HL-60/S4 (cell line): Measurements from ENCODE around the gene SLC25A39.
"Not testable (repeated sequence)": the region's sequence is repeated elsewhere in the genome, so short reads cannot be mapped to it uniquely, and the experiment has no call there.

Experiments
- in situ Hi-C: fragments of 300-500 bp; cut with MboI; formaldehyde crosslinking; loops from 2 replicates; pipeline ENCODE4 v1.14.3; 2022; ENCODE audit warnings: low sequenced_read_pairs

Gene SLC25A39

GRCh38 chr17:44324571-44325275 lies at the start of gene SLC25A39:
TSS of gene SLC25A39 (minus strand) at chr17:44324823. CDS start at chr17:44323562, 1,261 bp downstream.
- in situ Hi-C loops, result loop anchor here (25.0 kb wide), 1 partner anchor 112 kb away; the partner anchor contains the start of gene UBTF

- in situ Hi-C loops, result no loop called here
Measured at GRCh38 chr17:44372036-44372435, 47.4 kb upstream of the SLC25A39 start.

GRCh38 chr17:44369414-44370023 lies 44.9 kb upstream of the SLC25A39 start:
- in situ Hi-C loops, result not testable (repeated sequence)

GRCh38 chr17:44368391-44369243 lies 44.0 kb upstream of the SLC25A39 start:
- in situ Hi-C loops, result not testable (repeated sequence)

GRCh38 chr17:44367231-44367979 lies 42.8 kb upstream of the SLC25A39 start:
- in situ Hi-C loops, result no loop called here

- in situ Hi-C loops, result not testable (repeated sequence)
Measured at GRCh38 chr17:44365051-44365450, 40.4 kb upstream of the SLC25A39 start.

GRCh38 chr17:44363613-44364159 lies 39.1 kb upstream of the SLC25A39 start, which contains the start of gene FAM171A2:
TSS of gene FAM171A2 (minus strand) at chr17:44363853. CDS start at chr17:44363714, 139 bp downstream.
- in situ Hi-C loops, result no loop called here

GRCh38 chr17:44362949-44363612 lies 38.5 kb upstream of the SLC25A39 start:
- in situ Hi-C loops, result no loop called here

- in situ Hi-C loops, result no loop called here
Measured at GRCh38 chr17:44362459-44362948, 37.9 kb upstream of the SLC25A39 start.

GRCh38 chr17:44361292-44362260 lies 37.0 kb upstream of the SLC25A39 start:
- in situ Hi-C loops, result no loop called here

- in situ Hi-C loops, result no loop called here
Measured at GRCh38 chr17:44360826-44361225, 36.2 kb upstream of the SLC25A39 start.

GRCh38 chr17:44360144-44360533 lies 35.5 kb upstream of the SLC25A39 start:
- in situ Hi-C loops, result no loop called here

GRCh38 chr17:44359458-44360143 lies 35.0 kb upstream of the SLC25A39 start:
- in situ Hi-C loops, result no loop called here

GRCh38 chr17:44359006-44359405 lies 34.4 kb upstream of the SLC25A39 start:
- in situ Hi-C loops, result no loop called here

GRCh38 chr17:44358066-44358465 lies 33.4 kb upstream of the SLC25A39 start:
- in situ Hi-C loops, result no loop called here

GRCh38 chr17:44356241-44356640 lies 31.6 kb upstream of the SLC25A39 start:
- in situ Hi-C loops, result no loop called here

- in situ Hi-C loops, result no loop called here
Measured at GRCh38 chr17:44355642-44356099, 31.0 kb upstream of the SLC25A39 start.
